ENCODE data around the gene SPDYC.

DNA sequence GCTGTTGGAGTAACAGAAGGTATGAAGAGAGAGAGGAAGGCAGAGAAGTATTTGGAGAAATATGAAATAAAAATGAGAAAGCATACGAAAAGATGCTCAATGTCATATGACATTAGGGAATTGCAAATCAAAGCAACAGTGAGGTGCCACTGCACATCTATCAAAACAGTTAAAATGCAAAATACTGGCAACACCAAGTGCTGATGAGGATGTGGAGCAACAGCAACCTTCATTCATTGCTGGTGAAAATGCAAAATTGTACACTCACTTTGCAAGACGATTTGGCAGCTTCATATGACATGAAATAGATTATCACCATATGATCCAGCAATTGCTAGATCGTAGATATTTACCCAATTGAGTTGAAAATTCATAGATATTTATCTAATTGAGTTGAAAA, 9.4 kb upstream of the SPDYC start:
- TF ChIP-seq, protein P1, sequence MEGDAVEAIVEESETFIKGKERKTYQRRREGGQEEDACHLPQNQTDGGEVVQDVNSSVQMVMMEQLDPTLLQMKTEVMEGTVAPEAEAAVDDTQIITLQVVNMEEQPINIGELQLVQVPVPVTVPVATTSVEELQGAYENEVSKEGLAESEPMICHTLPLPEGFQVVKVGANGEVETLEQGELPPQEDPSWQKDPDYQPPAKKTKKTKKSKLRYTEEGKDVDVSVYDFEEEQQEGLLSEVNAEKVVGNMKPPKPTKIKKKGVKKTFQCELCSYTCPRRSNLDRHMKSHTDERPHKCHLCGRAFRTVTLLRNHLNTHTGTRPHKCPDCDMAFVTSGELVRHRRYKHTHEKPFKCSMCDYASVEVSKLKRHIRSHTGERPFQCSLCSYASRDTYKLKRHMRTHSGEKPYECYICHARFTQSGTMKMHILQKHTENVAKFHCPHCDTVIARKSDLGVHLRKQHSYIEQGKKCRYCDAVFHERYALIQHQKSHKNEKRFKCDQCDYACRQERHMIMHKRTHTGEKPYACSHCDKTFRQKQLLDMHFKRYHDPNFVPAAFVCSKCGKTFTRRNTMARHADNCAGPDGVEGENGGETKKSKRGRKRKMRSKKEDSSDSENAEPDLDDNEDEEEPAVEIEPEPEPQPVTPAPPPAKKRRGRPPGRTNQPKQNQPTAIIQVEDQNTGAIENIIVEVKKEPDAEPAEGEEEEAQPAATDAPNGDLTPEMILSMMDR (IDR thresholded peaks at IDR 0.05; ENCODE audit: low read length), result no peak
- no peak for TF ChIP-seq EZH2 (IDR thresholded peaks at IDR 0.05; ENCODE audit: borderline replicate concordance, low read length)

All from OCI-LY1 (cell line).